Measurements from ENCODE around the gene RFC4.

- TF ChIP-seq ZNF501 (CRISPR knock-in tag; IDR thresholded peaks at IDR 0.05) (no peak), ZNF331 (CRISPR knock-in tag; IDR thresholded peaks at IDR 0.05) (no peak)
Observed at GRCh38 chr3:186843039-186843432, 36.8 kb upstream of the RFC4 start.

Data from HepG2 (cell line).